SK-N-MC (cell line): Measurements from ENCODE around the gene ALKBH2.

Experiments used
- EZH2 ChIP-seq: fragments of 200-600 bp; sonication (generic); IDR thresholded peaks from one replicate; pipeline ENCODE4 v1.6.1; 2017; ENCODE audit warnings: antibody characterized with exemption
- POLR2AphosphoS5 ChIP-seq: IDR thresholded peaks from 2 replicates; pipeline ENCODE4 v1.6.1; 2012; ENCODE audit warnings: mild to moderate bottlenecking, low read depth, low read length, borderline replicate concordance

DNA sequence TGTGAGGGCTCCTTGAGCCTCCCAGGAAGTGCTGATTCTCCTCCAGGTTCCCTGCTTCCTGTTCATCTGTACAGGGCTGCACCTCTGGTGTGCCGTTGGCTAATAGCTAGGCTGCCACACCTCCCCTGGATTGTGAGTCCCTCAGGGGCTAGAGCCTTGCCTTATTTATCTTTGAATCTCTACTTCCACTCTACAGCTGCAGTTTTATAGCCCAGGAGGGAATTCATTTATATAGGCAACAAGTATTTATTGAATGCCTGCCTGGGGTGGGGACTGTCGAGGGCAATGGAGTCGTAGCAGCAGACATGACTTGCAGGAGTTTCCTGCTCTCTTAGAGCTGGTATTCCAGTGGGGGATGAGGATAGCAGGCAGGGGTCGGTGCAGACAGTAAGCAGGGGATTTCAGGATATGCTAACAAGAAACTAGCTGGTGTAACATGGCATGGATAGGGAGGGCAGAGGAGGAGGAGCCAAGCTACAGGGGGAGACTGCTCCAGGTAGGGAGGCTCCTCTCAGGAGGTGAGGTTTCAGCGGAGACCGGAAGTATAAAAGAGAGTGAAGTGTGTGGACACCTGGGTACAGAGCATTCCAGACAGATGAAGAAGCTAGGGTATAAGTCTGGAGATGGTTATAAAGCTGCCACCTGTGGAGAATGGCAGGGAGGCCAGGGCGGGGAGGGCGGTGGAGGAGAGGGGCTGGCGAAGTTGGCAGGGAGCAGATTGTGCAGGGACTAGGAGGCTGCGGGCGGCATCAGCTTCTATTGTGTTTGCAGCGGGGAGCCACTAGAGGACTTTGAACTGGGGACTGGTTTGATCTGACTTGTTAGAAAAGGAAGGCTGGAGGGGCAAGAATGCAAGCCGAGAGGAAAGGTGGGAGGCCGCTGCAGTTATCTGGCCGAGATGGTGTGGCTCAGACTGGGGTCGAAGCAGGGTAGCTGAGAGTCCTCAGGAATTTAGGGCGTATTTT lies 23.7 kb downstream of the ALKBH2 start:
- TF ChIP-seq EZH2 (no peak), POLR2AphosphoS5 (no peak; the same call in 1 of the 2 replicates)
